HG02571 (cell line): ENCODE results near the gene ETS1.

Experiments used
- ATAC-seq: cut with Tn5 transposase; IDR thresholded peaks from one replicate; pipeline ENCODE4 v1.9.1; 2021; ENCODE audit warnings: mild to moderate bottlenecking, moderate library complexity; ENCODE audit not compliant: unreplicated experiment

The ETS1 gene

DNA sequence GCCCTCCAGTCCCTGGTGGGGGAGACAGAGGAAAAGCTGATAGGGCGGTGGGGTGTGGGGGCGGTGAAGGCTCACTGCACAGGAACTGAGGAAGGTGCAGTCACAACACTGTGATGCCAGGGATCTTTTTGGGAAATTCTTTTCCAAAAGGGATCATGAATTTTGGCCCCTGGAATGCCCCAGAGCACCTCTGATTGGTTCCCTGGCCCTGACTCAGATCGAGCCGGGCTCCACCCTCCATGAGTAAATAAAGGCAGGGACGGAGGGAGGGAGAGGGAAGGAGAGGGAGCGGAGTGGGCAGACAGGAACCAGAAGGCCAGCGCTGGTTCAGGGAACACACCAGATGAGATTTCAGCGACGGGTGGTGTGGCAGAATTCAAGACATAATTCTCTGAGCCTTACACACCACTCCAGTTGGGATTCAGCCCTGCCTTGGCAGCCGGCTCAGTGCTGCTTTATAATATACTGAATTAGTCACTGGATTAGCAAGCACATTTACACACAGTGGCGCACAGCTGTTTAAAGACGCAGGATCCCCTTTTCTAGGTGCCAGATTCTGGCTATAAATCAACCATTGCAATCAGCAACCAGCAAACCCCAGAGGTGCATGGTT, 80.3 kb downstream of the ETS1 start:
- no peak for ATAC-seq

DNA sequence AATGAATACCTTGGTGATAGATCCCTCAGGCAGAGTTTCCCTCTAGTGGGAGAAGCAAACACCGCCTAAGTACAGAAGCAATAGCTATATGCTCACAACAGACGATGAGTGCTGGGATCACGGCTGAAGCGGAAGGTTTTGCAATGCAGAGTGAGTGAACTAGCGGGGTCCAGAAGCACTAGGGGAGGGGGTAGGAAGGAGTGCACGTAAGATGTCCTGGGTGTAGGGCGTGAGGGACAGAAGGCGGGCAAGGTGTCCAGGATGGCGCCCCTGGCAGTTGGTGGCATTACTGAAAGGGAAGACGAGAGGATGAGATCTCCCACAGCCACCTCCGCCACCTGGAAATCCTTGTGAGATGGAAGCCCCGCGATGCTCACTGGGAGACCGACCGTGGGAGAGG, 81.0 kb downstream of the ETS1 start:
- no peak for ATAC-seq

DNA sequence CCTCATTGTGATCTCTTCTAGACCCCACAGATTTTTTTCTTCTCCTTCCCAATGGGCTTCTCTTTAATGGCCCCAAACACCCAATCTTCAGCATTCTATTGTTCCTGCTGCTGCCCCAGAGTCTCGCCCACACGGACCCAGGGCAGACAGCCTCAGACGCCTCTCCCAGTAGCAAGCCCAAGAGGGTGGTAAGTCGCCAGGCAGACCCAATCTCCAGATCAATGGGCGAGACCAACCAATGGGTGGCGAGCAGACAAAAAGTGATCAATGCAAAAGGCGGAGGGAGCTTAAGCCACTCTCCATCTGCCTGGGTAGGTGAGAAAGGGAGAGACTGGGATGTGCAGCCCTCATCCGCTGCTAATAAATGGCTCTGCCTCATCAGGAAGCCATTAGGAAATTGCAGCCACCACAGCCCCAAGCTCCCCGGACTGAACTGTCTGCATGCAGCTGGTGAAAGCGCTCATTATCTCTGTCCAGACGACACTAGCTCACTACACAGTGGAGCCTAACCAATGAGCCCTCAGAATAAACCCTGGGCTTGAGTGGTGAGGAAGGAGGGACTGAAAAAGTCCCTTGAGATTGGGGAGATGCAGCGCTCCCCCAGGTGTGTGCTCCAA, 81.8 kb downstream of the ETS1 start:
- no peak for ATAC-seq

DNA sequence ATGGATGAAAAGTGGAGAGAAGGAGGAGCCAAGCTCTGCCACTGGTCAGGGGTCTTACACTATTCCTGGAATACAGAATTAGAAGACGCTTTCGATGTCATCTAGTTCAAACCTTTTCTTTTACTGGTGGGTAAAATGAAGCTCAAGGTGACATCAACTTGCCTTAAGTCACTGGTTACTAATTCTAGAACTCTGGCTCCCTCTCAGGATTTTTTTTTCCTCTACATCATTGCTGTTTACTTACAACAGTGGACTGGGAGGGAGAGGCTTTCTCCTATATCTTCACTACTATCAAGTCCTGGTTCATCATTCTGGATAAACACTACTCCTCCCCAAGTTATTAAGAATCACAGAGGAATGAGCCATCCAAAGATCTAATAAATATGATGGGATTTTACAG, 82.9 kb downstream of the ETS1 start:
- ATAC-seq: no peak

DNA sequence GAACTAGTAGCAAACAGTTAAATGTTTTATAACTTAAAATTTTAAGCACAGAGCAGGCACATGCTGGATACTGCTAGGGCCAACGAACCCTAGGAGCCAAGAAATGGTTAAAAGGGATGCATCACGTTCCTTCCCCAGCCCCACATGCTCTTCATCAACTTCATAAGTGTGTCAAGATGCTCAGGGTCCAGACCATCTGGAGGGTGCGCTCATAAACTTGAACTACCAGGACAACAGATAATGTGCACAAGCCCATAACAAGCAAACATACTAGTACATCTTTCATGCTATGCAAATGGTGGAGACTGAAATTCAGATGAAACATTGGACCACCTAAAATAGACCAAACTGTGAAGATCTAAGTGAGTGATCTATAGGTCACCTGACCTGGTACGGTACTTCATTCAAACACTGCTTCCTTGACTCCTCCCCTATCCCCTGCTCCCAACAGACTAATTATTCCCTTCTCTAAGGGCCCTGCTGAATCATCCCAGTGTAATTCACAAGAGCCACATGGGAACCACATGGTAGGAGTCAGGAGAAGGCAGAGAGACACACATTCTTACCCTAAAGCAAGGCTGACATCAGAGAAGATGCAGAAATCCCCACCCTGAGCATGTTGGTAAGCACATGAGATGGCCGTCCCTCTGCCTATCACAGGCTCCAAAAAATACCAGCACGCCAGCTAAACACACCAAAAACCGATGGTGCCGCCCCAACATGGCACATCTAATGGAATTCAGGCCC, 83.9 kb downstream of the ETS1 start:
- ATAC-seq: no peak

DNA sequence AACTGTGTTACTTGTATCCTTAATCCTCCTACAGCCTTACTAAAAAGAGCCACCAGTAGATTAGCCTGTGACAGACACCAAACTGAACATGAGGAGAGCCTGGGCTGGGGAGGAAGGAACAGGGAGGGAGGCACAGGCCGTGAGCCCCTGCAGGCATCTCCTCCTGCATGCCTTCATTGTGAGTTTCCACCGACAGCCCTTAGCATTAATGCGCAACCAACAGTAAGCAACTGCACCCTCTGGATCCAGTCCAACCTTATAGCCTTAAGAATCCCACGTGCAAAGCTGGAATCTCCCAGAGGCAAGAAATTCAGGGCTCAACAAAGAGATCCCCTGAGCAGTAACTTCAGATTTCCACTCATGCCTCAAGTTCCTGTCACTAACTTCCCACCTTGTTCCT, 84.6 kb downstream of the ETS1 start:
- no peak for ATAC-seq

DNA sequence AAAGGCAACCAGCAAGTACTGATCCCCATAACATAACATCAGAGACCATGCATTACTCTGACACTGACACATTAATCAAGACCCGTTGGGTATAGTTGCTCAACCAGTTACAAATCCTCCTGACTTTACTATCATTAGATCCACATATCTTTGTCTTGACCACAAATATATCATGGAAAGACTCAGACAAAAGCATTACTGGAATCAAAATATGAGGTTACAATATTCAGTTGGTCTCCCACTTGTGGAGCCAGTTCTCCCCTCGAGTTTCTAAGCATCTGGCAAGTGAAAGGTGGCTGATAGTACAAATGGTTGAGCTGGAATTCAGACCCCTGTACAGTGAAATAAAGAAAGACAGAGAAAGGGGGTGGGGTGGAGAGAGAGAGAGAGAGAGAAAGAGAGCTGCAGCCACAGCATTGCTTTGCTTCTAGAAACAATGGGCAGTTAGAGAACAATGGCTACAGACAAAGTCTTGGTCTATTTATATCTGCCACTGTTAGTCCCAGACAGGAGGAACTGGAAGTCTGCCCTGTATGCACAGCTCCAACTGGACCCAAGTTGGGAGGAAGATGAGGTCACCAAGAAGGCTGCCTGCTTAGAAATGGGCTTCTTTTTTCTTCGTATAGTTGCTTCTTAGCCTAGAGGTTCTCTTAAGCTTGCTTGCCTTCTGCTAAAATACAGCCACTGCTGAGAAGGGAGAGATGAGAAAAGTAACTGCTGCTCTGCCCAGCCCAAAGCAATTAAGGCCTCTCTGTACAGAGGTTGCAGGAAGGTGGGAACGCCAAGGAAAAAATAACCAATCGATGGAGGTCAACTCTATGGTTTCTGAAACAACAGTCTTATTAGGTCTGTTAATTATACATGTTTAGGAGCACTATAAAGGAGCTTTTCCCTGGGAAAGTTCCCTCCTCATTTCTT, 85.5 kb downstream of the ETS1 start:
- no peak for ATAC-seq

DNA sequence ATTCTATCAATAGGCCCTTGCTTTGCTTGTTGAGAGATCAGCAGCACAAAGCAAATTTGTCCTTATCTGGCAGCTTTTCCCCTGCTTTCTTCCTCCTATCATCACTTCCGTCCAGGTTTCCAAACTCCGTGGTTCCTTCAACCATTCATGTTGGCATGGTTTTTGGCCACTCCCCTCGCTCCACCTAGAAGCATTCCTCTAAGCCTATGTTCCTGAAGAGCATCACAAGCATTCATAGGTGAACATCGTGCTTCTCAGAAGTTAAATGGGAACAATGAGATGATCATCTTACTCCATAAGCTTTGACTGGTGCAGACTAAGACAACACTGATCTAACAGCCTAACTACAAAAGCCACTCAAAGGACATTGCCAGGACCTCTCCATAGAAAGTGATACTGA, 86.3 kb downstream of the ETS1 start:
- ATAC-seq: no peak

DNA sequence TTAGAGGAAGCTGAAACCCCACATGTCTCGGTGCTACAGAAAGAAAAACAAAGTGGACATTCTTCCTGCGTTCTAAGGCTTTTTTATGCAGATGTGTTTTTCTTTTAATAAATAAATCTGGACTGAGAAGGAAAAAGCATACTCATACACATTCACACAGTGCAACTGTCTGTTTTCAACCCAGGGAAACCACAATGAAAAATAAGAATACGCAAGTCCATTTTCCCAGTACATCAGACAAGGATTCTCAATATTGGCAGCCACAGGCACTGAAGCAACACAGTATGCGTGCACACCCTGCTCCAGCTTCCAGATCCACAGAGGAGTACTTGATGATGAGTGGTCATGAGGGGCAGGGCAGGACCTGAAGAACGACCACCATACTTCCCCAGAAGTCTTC, 86.9 kb downstream of the ETS1 start:
- ATAC-seq: no peak

DNA sequence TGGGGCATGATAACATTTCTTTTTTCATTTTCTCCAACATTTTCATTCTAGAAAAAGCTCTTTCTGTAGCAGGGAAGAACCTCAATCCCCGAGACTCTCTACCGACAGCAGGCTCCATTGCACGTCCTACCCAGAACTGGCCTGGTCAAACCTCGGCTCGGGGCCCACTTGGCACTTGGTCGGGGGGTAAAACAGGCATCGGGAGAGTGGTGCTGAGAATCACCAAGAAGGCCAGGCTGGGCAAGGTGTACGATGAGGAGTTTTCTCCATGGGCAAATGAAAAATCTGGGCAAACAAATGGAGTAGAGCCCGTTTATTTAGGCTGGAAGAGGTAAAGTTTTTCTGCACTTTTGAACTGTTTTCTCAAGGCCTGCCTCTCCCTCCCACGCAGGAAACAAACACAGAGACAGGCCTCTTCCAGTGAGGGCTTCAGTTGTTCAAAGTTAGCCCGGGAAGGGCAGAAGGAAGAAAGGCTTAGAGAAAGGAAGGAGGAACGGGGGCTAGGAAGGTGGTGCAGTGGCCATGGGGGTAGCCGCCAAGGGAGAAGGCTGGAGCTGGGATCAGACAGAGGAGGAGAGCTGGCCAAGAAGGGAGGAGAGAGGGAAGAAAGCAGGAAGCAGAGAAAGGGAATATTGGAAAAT, 87.6 kb downstream of the ETS1 start:
- ATAC-seq: no peak

DNA sequence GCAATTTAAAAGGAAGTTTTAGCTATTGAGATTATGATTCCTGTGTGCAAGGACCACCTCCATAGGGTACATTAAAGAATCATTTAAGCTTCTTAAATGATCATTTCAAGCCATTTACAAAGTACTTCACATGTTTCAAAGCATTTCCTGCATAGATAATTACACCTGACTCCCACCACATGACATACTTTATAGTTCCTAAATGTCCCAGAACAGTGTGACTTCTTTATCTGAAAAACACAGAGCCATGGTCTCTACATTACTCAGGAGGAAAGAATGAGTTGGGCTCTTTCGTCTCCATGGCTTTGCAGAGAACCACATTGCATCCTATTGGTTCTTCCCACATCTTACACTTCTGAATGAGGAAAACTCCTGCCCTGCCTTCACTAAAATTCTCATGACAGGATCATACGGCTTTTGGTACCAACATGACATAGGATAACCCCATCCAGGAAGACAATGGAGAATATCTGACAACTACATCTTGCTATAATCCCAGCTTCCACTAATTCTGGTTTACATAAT, 88.6 kb downstream of the ETS1 start:
- no peak for ATAC-seq

DNA sequence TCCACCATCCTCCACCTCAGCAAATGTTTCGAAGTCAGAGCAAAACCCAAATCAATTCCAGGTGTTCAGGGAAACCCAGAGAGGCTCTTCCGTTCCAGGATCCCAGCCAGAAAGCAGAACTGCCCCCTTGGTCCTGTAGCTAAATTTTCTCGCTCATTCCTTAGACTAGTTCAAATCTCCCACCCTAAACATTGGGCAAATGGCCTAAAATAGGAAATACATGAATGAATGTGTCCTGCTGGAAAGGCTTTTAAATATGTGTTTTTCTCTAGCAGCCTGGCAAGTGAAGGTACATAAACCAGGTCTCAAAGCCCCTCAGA, 89.6 kb downstream of the ETS1 start:
- ATAC-seq: no peak

DNA sequence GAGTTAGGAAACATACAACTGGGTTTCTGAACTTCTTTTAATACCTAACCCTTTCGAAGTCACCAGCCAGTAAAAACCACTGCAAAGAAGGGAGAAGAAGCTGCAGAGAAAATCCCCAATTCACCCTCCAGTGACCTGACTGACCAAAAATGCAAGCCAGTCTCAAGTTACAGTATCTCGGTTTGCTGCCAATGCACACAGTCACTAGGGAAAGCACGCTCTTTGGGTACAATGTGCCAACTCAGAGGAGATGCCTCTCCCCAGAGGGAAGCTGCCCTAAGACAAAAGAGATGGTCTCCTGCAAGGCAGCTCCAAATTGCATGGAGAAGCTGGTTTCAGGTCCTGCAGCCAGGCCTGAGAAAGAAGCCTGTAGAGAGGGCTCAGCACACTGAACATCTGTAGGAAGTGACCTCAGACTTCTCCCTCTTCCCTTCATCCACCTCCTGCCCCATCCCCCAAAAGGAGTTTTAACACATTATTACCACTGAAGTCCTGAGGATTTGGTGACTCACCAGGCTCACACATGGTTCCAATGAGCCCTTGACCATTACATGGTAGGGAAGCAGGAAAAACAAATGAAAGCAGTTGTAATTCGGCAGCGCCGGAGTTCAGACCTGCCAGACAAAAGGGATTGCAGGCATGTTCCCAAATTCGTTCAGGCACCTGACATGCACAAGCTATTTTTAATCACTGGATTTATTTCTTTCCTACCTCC, 90.1 kb downstream of the ETS1 start:
- ATAC-seq: peak; percentile 62

DNA sequence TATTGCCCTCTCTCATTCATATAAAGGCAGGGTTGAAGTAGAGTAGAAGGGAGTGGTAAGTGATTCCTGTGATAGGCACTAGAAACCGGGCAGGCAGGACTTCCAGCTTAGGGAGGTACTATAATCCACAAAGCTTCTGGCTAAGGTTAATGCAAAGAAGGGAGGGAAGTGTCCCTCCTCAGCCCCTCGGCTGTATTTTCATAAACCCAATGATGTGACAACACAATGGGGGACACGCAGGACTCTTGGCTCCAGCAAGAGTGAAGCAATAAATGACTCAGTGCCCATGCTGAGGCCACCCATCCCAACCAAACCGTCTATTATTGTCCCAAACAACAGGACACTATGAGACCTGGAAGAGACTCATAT, 90.7 kb downstream of the ETS1 start:
- peak; percentile 32 for ATAC-seq

DNA sequence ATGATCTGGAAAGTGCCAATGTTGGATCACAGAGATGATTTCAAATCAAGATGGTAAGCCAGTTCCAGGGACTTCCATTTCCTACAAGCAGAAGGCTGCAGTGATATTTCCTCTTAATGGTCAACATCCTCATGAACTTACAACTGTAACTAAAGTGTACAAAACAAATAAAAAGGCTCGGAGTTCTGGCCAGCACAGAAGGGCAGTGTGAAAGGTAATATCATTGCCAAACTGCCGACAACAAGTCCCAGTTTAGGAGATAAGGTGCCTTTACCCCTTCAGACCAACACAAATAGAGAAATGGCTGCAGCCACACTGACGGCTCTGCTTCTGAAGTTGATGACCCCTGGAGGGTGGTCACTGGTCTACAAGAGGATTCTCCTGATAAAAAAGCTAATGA, 91.1 kb downstream of the ETS1 start:
- no peak for ATAC-seq

DNA sequence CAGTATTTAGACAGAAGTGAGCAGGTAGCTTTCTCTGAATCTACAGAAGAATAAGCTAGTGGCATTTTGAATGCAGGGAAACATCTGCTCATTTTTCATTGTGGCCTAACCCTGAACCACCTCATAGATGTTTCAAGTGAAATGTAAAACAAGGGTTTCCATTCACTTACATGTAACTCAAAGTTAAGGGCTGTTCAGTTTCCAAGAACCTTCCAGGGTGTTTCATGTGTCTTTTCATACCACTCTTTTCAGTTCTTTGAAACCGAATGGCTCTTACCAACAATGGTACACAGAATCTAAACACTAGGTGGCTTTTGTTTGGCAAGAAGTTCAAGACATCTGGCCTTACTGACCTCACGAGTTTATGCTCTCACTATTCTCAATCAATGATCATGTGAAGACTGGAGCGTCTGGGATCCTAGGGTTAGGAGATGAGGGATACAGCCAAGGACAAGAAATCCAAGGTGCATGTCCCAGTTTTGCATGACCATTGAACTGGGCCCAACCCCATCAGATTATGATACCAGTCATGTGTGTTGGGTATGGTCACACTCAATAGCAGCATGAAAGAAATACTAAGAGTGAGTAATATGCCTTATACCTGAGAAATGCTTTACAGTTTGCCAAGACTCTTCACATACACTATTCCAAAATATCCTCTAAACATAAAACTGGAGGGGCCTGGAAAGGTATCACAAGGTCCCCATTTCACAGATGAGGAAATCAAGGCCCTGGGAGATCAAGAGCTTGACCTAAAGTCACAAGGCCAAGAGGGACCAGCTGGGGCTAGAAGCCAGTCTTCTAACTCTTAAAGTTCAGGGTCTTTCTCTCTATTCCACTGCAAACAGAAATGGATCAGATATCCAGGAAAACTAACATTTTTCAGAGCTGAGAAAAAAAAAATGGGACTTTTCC, 92.7 kb downstream of the ETS1 start:
- no peak for ATAC-seq

DNA sequence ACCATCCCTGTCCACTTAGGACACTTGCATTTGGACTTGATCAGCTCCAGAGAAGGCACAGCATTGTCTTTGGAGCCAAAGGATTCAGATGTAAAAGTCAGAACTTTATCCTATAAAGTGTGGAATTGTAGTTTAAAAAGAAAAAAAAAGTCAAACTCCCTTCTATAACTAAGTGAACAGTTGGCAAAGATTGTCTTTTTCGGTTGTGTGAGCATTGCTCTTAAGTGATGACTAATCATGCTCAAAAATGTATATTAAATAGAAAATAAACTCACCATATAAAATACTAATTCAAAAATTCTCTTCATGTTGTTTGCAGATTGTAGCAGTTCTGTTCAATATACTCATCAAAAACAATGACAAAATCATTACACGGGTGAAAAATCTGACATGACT, 93.8 kb downstream of the ETS1 start:
- ATAC-seq: no peak

DNA sequence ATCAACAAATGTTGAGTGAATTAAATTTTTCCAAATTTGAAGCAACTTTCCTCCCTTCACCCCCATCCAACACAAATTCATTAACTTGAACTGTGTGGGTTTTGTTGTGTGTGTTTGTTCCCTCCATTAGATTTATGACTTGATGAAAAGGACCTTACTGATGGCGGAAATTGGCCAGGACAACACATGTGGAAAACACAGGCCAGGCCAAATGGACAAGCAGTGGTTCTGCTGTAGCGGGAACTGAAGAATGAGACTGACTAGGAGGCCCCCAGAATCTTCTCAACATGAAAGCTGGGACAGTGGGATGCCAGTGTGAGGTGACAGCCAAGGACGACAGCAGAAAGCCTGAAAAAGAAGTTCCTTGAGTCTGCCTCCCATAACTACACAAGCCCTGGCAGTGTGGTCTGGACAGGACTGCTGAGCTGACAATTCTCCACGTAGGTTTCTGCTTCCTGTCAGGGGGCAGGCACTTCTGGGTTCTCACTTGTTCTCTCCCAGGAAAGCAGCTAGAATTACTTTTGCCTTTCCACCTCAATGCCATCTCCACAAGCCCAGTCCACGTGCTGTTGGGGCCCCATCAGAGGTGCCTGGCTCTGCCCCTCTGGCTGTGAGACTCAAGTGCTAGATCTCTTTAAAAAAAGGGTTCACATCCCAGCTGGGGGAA, 94.3 kb downstream of the ETS1 start:
- ATAC-seq: no peak

DNA sequence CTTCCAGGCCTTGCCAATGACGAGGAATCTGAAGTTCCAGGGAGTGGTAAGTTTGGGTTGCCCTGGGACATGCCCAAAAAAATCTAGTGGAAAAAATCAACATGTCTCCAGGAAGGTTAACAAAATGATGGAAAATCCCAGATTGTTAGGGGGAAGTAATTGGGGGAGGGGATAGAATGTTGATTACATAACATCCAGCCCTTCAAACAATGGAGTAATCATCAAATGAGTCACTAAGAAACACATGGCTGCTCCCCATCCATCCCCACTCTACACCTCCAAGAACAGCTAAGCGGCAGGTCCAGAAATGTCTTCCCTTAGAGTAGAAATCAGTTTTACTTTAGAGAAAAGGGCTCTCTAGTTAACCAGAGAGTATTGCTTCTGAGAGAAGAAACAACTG, 94.9 kb downstream of the ETS1 start:
- no peak for ATAC-seq
